Gastrocnemius medialis (tissue), 4 donors: ENCODE measurements around the gene ANKRD36C. TPM values are rescaled to one million over a fixed set of nuclear protein-coding genes. Genes with fewer than 3 reads are reported as not detected.
A peak's percentile ranks its signal among the peaks of the same experiment; 100 is the strongest.
"Not testable (repeated sequence)": the region's sequence is repeated elsewhere in the genome, so short reads cannot be mapped to it uniquely, and the experiment has no call there.

Experiments
- ATAC-seq, 2 donors: fragments of 150-250 bp; one replicate each; pipeline ENCODE4 v1.9.1; 2016
- DNase-seq, 2 donors: peaks; one replicate each; pipeline ENCODE4 v3.0.0-alpha.2; 2019
- H3K27ac ChIP-seq, 4 donors: fragments of 200-600 bp; sonication (generic); 1 replicate in 1 of 4; 2 replicates in 3 of 4; pipeline ENCODE4 v1.5.1; 2016 to 2018; ENCODE audit warnings: mild to moderate bottlenecking in 2 of 4, moderate library complexity in 1 of 4
- H3K27me3 ChIP-seq, 3 donors: fragments of 200-600 bp; sonication (generic) in 2 of 3; 1 replicate in 1 of 3; 2 replicates in 2 of 3; pipeline versions ENCODE4 v1.5.1 to v1.6.0; 2016 to 2019; ENCODE audit warnings: mild to moderate bottlenecking in 1 of 3, moderate library complexity in 1 of 3
- H3K36me3 ChIP-seq, 2 donors: fragments of 200-600 bp; sonication (generic) in 1 of 2; one replicate each; pipeline ENCODE4 v1.5.1; 2017 to 2018
- H3K4me1 ChIP-seq, 2 donors: fragments of 200-600 bp; sonication (generic) in 1 of 2; one replicate each; pipeline ENCODE4 v1.5.1; 2016 to 2017; ENCODE audit warnings: mild to moderate bottlenecking in 2 of 2
- H3K4me3 ChIP-seq, 4 donors: fragments of 200-600 bp; sonication (generic) in 3 of 4; 1 replicate in 1 of 4; 2 replicates in 3 of 4; pipeline ENCODE4 v1.5.1; 2016 to 2019; ENCODE audit warnings: mild to moderate bottlenecking in 2 of 4
- H3K9me3 ChIP-seq, 3 donors: fragments of 200-600 bp; sonication (generic) in 2 of 3; 1 replicate in 1 of 3; 2 replicates in 2 of 3; pipeline ENCODE4 v1.5.1; 2016 to 2019
- CTCF ChIP-seq, 5 experiments: fragments of 450-650 bp in 3 of 5; fragments of 200-600 bp in 2 of 5; sonication (generic) in 2 of 5; IDR thresholded peaks in 4 of 5; conservative IDR thresholded peaks in 1 of 5; 1 replicate in 4 of 5; 2 replicates in 1 of 5; pipeline ENCODE4 v1.5.1; 2016 to 2019; ENCODE audit warnings: antibody characterized with exemption in 5 of 5, mild to moderate bottlenecking in 3 of 5, moderate library complexity in 3 of 5
- POLR2A ChIP-seq, 2 donors: fragments of 450-650 bp; IDR thresholded peaks; one replicate each; pipeline ENCODE4 v1.6.1; 2017; ENCODE audit warnings: antibody characterized with exemption in 2 of 2, mild to moderate bottlenecking in 2 of 2, moderate library complexity in 2 of 2
- in situ Hi-C, 4 donors: fragments of 200-750 bp; cut with MboI; loops; one replicate each; pipeline versions ENCODE4 v1.15.0 to v1.8.0; 2017; ENCODE audit warnings: low sequenced_read_pairs in 4 of 4
- intact Hi-C: fragments of 100-400 bp; cut with DNase I; formaldehyde crosslinking; loops from one replicate; pipeline ENCODE4 v1.15.1; 2023; ENCODE audit warnings: low total_unique reads
- total RNA-seq, 4 donors: library from RNA; depleted of rRNA; stranded (reverse); fragments of >200 nt; gene quantifications; one replicate each; pipeline versions ENCODE4 v1.1.0 to v1.2.3, GENCODE V29; 2016

ANKRD36C gene
- total RNA-seq, result 1 to 10 TPM; 1.2 to 7.3 (median 1.6) TPM

- DNase-seq, in situ Hi-C loops, H3K4me1 ChIP-seq, H3K9me3 ChIP-seq, H3K36me3 ChIP-seq, H3K27me3 ChIP-seq: not testable (repeated sequence)
- ATAC-seq, result peak; percentile 75 to 80
- intact Hi-C loops, result loop anchor here (2.0 to 10.0 kb wide), 3 partner anchors 125 to 256 kb away; partner anchors contain the start of gene ADRA2B
- Histone ChIP-seq H3K4me3 (peak within 1 kb of the TSS; percentile 67 to 98 (median 76)), H3K27ac (peak within 1 kb of the TSS; percentile 87 to 92 (median 90))
- peak in 1 of 2 donors; percentile 34 for TF ChIP-seq POLR2A (IDR thresholded peaks at IDR 0.05)
Observed at GRCh38 chr2:95991351-95992094, at the start of gene ANKRD36C. Gene ANKRD36C, minus strand, starts transcription at chr2:95991824. Its CDS starts 116 bp downstream, at chr2:95991708.

- H3K27me3 ChIP-seq, H3K9me3 ChIP-seq, ATAC-seq, H3K4me1 ChIP-seq, H3K36me3 ChIP-seq, H3K4me3 ChIP-seq, intact Hi-C loops, in situ Hi-C loops, DNase-seq, H3K27ac ChIP-seq: not testable (repeated sequence)
Observed at GRCh38 chr2:96035554-96035953, 43.9 kb upstream of the ANKRD36C start.

- H3K27me3 ChIP-seq, H3K4me3 ChIP-seq, ATAC-seq, intact Hi-C loops, DNase-seq, H3K9me3 ChIP-seq, H3K27ac ChIP-seq, H3K36me3 ChIP-seq, H3K4me1 ChIP-seq, in situ Hi-C loops: not testable (repeated sequence)
Observed at GRCh38 chr2:96034792-96035191, 43.2 kb upstream of the ANKRD36C start, which contains the start of gene GPAT2. Gene GPAT2, minus strand, starts transcription at chr2:96034916. Its CDS starts 2,557 bp downstream, at chr2:96032359.

- DNase-seq, H3K36me3 ChIP-seq, H3K27me3 ChIP-seq, in situ Hi-C loops, intact Hi-C loops, H3K9me3 ChIP-seq, H3K27ac ChIP-seq, H3K4me3 ChIP-seq, H3K4me1 ChIP-seq: not testable (repeated sequence)
- peak in 1 of 2 donors; percentile 12 for ATAC-seq
Observed at GRCh38 chr2:96033997-96034396, 42.4 kb upstream of the ANKRD36C start.

DNA sequence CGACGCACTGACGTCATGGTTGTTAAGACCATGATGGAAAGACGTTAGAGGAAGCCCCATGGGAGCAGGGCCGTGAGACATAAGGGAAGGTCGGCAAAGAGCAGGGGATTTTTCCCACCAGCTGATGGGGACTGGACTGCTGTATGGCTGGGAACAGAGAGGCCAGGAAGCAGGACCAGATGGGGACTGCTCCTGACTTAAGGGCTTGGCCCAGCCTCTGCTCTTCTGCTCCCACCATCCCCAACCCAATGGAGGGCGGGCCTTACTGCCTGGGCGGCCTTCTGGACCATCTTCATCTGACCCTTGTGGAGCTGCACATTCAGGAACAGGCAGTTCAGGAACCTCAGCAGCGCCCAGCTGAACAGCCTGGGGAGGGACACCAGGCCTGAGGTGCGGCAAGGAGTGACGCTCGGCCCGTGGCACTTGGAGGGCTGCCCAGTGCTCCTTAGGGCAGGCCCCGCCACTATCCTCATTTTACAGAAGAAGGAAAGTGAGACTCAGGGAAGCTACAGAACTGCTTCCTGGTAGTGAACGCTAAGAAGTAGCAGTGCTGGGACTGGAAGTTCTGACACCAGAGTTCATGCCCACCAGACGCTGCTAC, 36.2 kb upstream of the ANKRD36C start:
- not testable (repeated sequence) for H3K4me3 ChIP-seq
- ATAC-seq, result peak in 1 of 2 donors; percentile 29

DNA sequence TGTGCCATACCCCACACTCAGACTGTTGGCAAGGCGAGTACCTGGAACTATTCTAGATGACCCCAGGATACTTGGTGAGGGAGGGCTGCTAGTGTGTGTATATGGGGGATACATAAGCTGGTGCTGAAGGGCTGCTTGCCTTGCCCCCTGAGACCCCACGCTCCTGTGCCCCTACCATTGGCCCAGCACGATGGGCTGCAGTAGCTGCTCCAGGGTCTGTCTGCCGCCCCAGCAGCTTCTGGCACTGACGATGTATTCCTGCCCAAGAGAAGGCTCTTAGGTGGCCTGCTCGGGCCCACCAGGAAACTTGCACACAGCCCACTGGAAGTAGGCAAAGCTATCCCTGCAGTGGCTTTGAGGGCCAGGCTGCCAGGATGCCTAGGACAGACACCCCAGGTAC, 34.1 kb upstream of the ANKRD36C start:
- not testable (repeated sequence) for H3K27me3 ChIP-seq, H3K4me1 ChIP-seq, DNase-seq, H3K36me3 ChIP-seq, H3K9me3 ChIP-seq, H3K27ac ChIP-seq, ATAC-seq
- in situ Hi-C loops (loop anchor here in 1 of 4 donors (10.0 kb wide), 1 partner anchor 149 kb away; no protein-coding TSS in a partner anchor), intact Hi-C loops (loop anchor here (10.0 kb wide), 3 partner anchors 149 to 479 kb away; partner anchors contain the start of genes CIAO1, NEURL3 and TMEM127)
- H3K4me3 ChIP-seq, result peak overlapping the region in 1 of 4 donors; percentile 28

More for the DNA sequence above, 36.2 kb upstream of the ANKRD36C start:
- not testable (repeated sequence) for H3K4me1 ChIP-seq, H3K27ac ChIP-seq, H3K9me3 ChIP-seq, H3K36me3 ChIP-seq, DNase-seq, H3K27me3 ChIP-seq
- intact Hi-C loops, result loop anchor here (10.0 kb wide), 3 partner anchors 147 to 477 kb away; partner anchors contain the start of genes CIAO1, NEURL3 and TMEM127
- in situ Hi-C loops, result loop anchor here in 1 of 4 donors (10.0 kb wide), 1 partner anchor 147 kb away; no protein-coding TSS in a partner anchor

DNA sequence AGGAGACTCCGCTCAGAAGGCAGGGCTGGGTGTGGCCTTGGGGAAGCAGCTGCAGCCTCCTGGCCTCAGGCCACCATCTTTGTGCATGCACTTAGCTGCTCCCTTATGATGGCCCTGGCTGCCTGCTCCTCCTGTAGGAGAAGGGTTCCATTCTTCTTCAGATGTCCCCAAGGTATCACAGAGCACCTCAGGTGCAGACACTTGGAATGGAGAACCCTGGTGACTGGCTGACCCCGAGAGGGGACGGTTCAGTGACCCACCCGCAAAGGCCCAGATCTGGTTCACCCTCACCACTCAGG, 33.5 kb upstream of the ANKRD36C start:
- TF ChIP-seq CTCF (IDR thresholded peaks at IDR 0.05 in 4 of 5, conservative IDR thresholded peaks at IDR 0.05 in 1 of 5) (no peak), POLR2A (IDR thresholded peaks at IDR 0.05) (no peak)
- Histone ChIP-seq H3K27ac (peak overlapping the region in 1 of 4 donors; percentile 28), H3K27me3 (no peaks in the 10 kb centered on the region), H3K36me3 (no peaks in the 10 kb centered on the region), H3K4me3 (peak overlapping the region in 1 of 4 donors; percentile 28), H3K9me3 (no peaks in the 10 kb centered on the region), H3K4me1 (no peaks in the 10 kb centered on the region)
- no peak for ATAC-seq
- in situ Hi-C loops, result loop anchor here in 1 of 4 donors (10.0 kb wide), 1 partner anchor 150 kb away; no protein-coding TSS in a partner anchor
- intact Hi-C loops, result loop anchor here (10.0 kb wide), 3 partner anchors 150 to 480 kb away; partner anchors contain the start of genes CIAO1, NEURL3 and TMEM127
- DNase-seq, result no peak
